Measurements from ENCODE around the gene CCDC171.

The CCDC171 gene

GRCh38 chr9:15552636-15553527, at the start of gene CCDC171:
Gene CCDC171 (plus strand): TSS chr9:15553043. CDS start chr9:15564089, 11,046 bp downstream.
- H3K9ac ChIP-seq (ENCODE audit: low read depth, low read length) = peak within 1 kb of the TSS; percentile 78
- peak within 1 kb of the TSS; percentile 88 for H3K4me3 ChIP-seq (ENCODE audit: low read depth, low read length)
- H3K4me1 ChIP-seq (ENCODE audit: control insufficient read depth, insufficient read depth, low read length) = no peaks in the 10 kb centered on the region
- peaks cover 12% of the 10 kb centered on the region for H3K27me3 ChIP-seq (ENCODE audit: control insufficient read depth, insufficient read depth, low read length)
- H3K9me3 ChIP-seq (ENCODE audit: control insufficient read depth, insufficient read depth, low read length) = no peaks in the 10 kb centered on the region
- H3K36me3 ChIP-seq (ENCODE audit: control insufficient read depth, insufficient read depth, low read length) = no peaks in the 10 kb centered on the region

DNA sequence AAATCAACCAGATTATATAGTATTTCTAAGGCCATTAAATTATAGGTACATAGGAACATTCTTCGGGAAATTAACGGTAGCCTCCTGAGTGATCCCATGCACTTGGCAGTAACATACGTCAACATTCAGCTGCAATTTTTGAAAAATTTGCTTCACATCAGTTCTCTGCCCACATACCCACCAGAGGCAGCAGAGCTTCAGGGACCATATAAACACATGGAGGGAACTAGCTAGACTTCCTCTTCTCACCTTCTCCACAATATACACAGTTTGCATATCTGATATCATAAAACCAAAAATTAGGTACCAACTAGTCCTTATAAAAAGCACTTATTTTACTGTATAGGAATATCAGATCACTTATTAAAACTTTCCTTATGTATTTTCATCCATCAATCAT, 46.9 kb upstream of the CCDC171 start:
- H3K9ac ChIP-seq (ENCODE audit: low read depth, low read length) = no peak overlapping the region
- H3K36me3 ChIP-seq (ENCODE audit: control insufficient read depth, insufficient read depth, low read length) = peaks cover 11% of the 10 kb centered on the region

GRCh38 chr9:15509931-15510788, 42.7 kb upstream of the CCDC171 start:
- no peaks in the 10 kb centered on the region for H3K9me3 ChIP-seq (ENCODE audit: control insufficient read depth, insufficient read depth, low read length)
- peak overlapping the region; percentile 89 for H3K4me3 ChIP-seq (ENCODE audit: low read depth, low read length)
- peak overlapping the region; percentile 100 for H3K9ac ChIP-seq (ENCODE audit: low read depth, low read length)
- H3K36me3 ChIP-seq (ENCODE audit: control insufficient read depth, insufficient read depth, low read length) = peaks cover 9% of the 10 kb centered on the region
- peaks cover 16% of the 10 kb centered on the region for H3K4me1 ChIP-seq (ENCODE audit: control insufficient read depth, insufficient read depth, low read length)
- no peaks in the 10 kb centered on the region for H3K27me3 ChIP-seq (ENCODE audit: control insufficient read depth, insufficient read depth, low read length)

More for the DNA sequence above, 46.9 kb upstream of the CCDC171 start:
- no peak overlapping the region for H3K4me3 ChIP-seq (ENCODE audit: low read depth, low read length)
- no peaks in the 10 kb centered on the region for H3K4me1 ChIP-seq (ENCODE audit: control insufficient read depth, insufficient read depth, low read length)
- no peaks in the 10 kb centered on the region for H3K9me3 ChIP-seq (ENCODE audit: control insufficient read depth, insufficient read depth, low read length)
- H3K27me3 ChIP-seq (ENCODE audit: control insufficient read depth, insufficient read depth, low read length) = no peaks in the 10 kb centered on the region

DNA sequence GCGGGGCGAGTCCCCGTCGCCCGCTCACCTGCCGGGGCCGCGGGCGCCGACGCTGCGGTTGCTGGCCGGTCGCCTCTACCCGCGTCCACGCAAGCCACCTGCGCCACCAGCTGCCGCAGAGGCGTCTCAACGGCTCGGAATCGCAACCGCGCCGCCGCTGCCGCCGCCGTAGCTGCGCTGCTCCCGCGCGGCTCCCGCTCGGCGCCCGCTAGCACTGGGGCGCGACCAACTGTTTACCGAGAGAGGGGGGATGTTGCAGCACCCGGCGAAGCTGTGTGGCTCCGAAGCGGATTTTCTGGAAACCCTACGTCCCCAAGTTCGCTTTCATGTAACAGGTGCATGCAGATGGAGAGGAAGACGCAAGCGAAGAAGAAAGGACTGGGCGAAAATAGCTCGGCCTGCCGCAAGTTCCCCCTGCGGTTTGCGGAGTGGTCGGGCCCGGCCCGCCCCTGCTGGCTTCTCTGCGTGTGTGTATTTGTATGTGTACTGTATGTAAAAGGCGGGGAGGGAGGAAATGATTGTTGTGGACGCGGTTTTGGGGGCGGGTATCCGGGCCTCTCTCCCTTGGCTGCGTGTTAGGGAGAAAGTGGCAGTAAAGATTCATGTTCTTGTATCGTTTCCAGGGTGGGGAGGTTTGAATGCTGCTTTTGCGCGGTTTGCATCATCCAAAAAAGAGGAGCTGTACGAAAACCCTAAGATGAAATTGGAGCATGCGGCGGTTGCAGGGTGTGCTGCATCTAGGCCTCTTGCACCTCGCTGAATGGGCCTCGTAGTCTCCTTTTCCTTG, 41.9 kb upstream of the CCDC171 start, which contains the start of gene PSIP1:
PSIP1 (minus strand) TSS at position 182 of the 787 bp plus-strand sequence. CDS start 782 bp downstream, outside the sequence.
- Histone ChIP-seq H3K27me3 (ENCODE audit: control insufficient read depth, insufficient read depth, low read length) (no peaks in the 10 kb centered on the region), H3K4me1 (ENCODE audit: control insufficient read depth, insufficient read depth, low read length) (peaks cover 16% of the 10 kb centered on the region), H3K9ac (ENCODE audit: low read depth, low read length) (peak within 1 kb of the TSS; percentile 100), H3K4me3 (ENCODE audit: low read depth, low read length) (peak within 1 kb of the TSS; percentile 89), H3K36me3 (ENCODE audit: control insufficient read depth, insufficient read depth, low read length) (peaks cover 9% of the 10 kb centered on the region), H3K9me3 (ENCODE audit: control insufficient read depth, insufficient read depth, low read length) (no peaks in the 10 kb centered on the region)

DNA sequence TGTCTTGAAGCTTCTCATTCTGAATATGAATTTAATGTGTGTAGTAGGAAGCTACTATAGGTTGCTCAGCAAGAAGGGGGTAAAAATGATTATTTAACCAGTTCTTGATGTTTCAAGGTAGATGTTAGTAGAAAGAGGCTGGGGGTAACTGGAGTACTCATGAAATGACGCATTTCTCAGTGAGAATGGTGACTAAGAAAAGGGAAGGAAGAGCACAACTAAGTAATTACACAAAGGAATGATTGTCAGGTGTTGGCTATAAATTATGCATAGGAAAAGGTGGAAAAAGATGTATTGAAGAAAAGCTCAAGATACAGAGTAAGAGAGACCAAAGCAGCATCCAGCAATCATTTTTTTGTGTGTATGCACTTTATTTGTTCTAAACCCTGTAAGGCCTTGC, 40.6 kb upstream of the CCDC171 start:
- Histone ChIP-seq H3K9ac (ENCODE audit: low read depth, low read length) (peak overlapping the region; percentile 30), H3K4me1 (ENCODE audit: control insufficient read depth, insufficient read depth, low read length) (peaks cover 16% of the 10 kb centered on the region), H3K9me3 (ENCODE audit: control insufficient read depth, insufficient read depth, low read length) (no peaks in the 10 kb centered on the region), H3K27me3 (ENCODE audit: control insufficient read depth, insufficient read depth, low read length) (no peaks in the 10 kb centered on the region), H3K36me3 (ENCODE audit: control insufficient read depth, insufficient read depth, low read length) (peaks cover 9% of the 10 kb centered on the region), H3K4me3 (ENCODE audit: low read depth, low read length) (peak overlapping the region; percentile 89)

DNA sequence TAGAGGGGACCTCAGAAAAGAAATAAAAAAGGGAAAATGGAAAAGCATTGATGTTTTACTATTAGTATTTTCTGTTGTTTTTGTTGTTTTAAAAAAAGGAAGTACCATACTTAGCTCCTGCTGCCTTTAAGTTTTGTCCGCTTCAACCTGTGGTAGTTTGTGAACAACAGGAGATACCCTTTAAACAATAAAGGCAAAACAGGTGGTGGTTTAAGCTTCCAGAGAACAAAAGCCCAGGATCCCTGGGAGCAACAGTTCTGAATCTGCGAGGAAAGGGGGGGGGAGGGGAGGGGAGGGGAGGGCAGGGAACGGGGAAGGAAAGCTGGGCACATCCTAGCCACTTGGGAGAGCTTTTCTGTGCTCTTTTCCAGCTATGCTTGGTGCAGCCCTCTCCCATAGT, 40.0 kb upstream of the CCDC171 start:
- Histone ChIP-seq H3K36me3 (ENCODE audit: control insufficient read depth, insufficient read depth, low read length) (peaks cover 4% of the 10 kb centered on the region), H3K4me3 (ENCODE audit: low read depth, low read length) (peak overlapping the region; percentile 89), H3K4me1 (ENCODE audit: control insufficient read depth, insufficient read depth, low read length) (peaks cover 16% of the 10 kb centered on the region), H3K9me3 (ENCODE audit: control insufficient read depth, insufficient read depth, low read length) (no peaks in the 10 kb centered on the region), H3K9ac (ENCODE audit: low read depth, low read length) (peak overlapping the region; percentile 56), H3K27me3 (ENCODE audit: control insufficient read depth, insufficient read depth, low read length) (no peaks in the 10 kb centered on the region)

- H3K9me3 ChIP-seq (ENCODE audit: control insufficient read depth, insufficient read depth, low read length) = no peaks in the 10 kb centered on the region
- H3K4me3 ChIP-seq (ENCODE audit: low read depth, low read length) = peak overlapping the region; percentile 36
- peaks cover 16% of the 10 kb centered on the region for H3K4me1 ChIP-seq (ENCODE audit: control insufficient read depth, insufficient read depth, low read length)
- H3K9ac ChIP-seq (ENCODE audit: low read depth, low read length) = peak overlapping the region; percentile 56
- no peaks in the 10 kb centered on the region for H3K36me3 ChIP-seq (ENCODE audit: control insufficient read depth, insufficient read depth, low read length)
- no peaks in the 10 kb centered on the region for H3K27me3 ChIP-seq (ENCODE audit: control insufficient read depth, insufficient read depth, low read length)
These were observed 39.5 kb upstream of the CCDC171 start for GRCh38 chr9:15513335-15513734.

DNA sequence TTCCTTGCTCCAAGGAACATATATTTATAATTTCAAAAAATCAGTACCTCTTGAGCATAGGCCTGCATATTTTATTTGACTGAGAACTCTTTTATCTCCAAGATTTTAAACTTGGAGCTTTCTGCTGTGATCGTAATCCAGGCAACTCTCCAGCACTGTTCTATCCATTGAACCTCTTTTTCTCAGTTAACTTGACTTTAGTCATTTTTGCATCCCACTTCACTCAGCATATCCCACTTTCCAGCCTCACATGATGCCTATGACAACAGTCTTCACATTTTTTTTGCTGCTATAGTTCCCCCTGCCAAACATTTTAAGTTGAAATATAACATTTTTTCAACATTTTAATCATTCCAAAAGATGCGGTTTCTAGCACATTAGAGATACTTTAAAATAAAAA, 33.0 kb upstream of the CCDC171 start:
- H3K4me3 ChIP-seq (ENCODE audit: low read depth, low read length) = no peak overlapping the region
- no peaks in the 10 kb centered on the region for H3K36me3 ChIP-seq (ENCODE audit: control insufficient read depth, insufficient read depth, low read length)
- H3K9ac ChIP-seq (ENCODE audit: low read depth, low read length) = no peak overlapping the region
- no peaks in the 10 kb centered on the region for H3K27me3 ChIP-seq (ENCODE audit: control insufficient read depth, insufficient read depth, low read length)
- no peaks in the 10 kb centered on the region for H3K9me3 ChIP-seq (ENCODE audit: control insufficient read depth, insufficient read depth, low read length)
- H3K4me1 ChIP-seq (ENCODE audit: control insufficient read depth, insufficient read depth, low read length) = no peaks in the 10 kb centered on the region

DNA sequence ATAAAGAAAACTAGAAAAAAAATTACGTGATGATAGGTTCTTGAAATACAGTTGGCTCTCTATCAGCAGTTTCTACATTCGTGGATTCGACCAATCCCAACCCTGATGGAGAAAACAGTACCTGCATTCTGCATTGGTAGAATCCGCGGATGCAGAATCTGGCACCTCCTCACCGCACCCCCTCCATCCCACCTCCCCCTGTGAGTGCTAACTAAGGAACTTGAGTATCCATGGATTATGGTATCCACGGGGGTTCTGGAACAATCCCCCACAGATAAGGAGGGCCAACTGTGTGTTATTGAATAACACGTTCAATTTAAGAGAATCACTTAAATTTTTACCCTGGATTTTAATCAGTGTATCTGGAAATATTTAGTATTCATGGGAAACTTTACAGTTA, 31.6 kb upstream of the CCDC171 start:
- no peak overlapping the region for H3K9ac ChIP-seq (ENCODE audit: low read depth, low read length)
- no peaks in the 10 kb centered on the region for H3K36me3 ChIP-seq (ENCODE audit: control insufficient read depth, insufficient read depth, low read length)
- no peaks in the 10 kb centered on the region for H3K4me1 ChIP-seq (ENCODE audit: control insufficient read depth, insufficient read depth, low read length)
- H3K4me3 ChIP-seq (ENCODE audit: low read depth, low read length) = no peak overlapping the region
- H3K9me3 ChIP-seq (ENCODE audit: control insufficient read depth, insufficient read depth, low read length) = no peaks in the 10 kb centered on the region
- no peaks in the 10 kb centered on the region for H3K27me3 ChIP-seq (ENCODE audit: control insufficient read depth, insufficient read depth, low read length)

GRCh38 chr9:15522130-15522755, 30.6 kb upstream of the CCDC171 start:
- Histone ChIP-seq H3K4me3 (ENCODE audit: low read depth, low read length) (no peak overlapping the region), H3K9ac (ENCODE audit: low read depth, low read length) (no peak overlapping the region)

More at GRCh38 chr9:15522130-15522755, 30.6 kb upstream of the CCDC171 start:
- Histone ChIP-seq H3K4me1 (ENCODE audit: control insufficient read depth, insufficient read depth, low read length) (no peaks in the 10 kb centered on the region), H3K9me3 (ENCODE audit: control insufficient read depth, insufficient read depth, low read length) (no peaks in the 10 kb centered on the region), H3K36me3 (ENCODE audit: control insufficient read depth, insufficient read depth, low read length) (no peaks in the 10 kb centered on the region), H3K27me3 (ENCODE audit: control insufficient read depth, insufficient read depth, low read length) (no peaks in the 10 kb centered on the region)

Measured in iPS-15b (cell line).